NB4 (cell line): ENCODE results near the gene KCNQ1.

Experiments
- DNase-seq: peaks from one replicate; pipeline ENCODE4 v3.0.0; 2010; ENCODE audit warnings: low read depth
- H3K4me3 ChIP-seq: one replicate; pipeline ENCODE4 v1.5.1; 2011; ENCODE audit warnings: mild to moderate bottlenecking, low read depth, low read length, moderate library complexity
- CTCF ChIP-seq: IDR thresholded peaks from one replicate; pipeline ENCODE4 v1.5.1; 2012; ENCODE audit warnings: low read depth, low read length
- MAX ChIP-seq: IDR thresholded peaks from 2 replicates; pipeline ENCODE4 v1.6.1; 2011; ENCODE audit warnings: low read depth, low read length
- MYC ChIP-seq: IDR thresholded peaks from 2 replicates; pipeline ENCODE4 v1.6.1; 2011; ENCODE audit warnings: low read depth, low read length
- POLR2A ChIP-seq: IDR thresholded peaks from 2 replicates; pipeline ENCODE4 v1.6.1; 2011; ENCODE audit warnings: mild to moderate bottlenecking; ENCODE audit not compliant: insufficient read length; ENCODE audit errors: extremely low read depth

Gene KCNQ1

DNA sequence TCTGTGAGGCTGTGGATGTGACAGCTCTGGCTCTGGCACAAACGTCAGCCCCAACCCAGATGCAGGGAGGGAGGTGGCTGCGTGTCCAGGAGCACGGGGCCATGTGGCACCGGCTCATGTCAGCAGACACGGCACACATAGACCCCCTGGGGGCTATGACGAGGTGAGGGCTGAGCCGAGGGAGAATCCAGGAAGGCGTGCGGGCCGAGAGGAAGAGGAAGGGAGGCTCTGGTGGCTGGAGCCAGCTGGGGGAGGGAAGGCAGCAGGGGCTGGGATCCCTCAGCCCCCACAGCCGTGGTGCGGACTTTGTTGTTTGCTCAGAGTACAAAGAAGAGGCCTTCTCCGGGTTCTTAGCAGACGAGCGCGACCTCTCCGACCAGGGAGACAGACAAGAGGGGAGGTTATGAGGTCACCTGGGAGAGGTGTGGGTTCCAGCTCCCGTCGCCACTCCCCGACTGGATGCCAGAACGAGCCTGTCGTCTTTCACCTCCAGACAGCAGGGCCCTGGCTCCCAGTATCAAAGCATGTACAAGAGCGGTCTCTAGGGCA is 394.7 kb downstream of the KCNQ1 start:
- DNase-seq: no peak
- TF ChIP-seq POLR2A (no peak), CTCF (no peak), MAX (no peak), MYC (no peak)
- H3K4me3 ChIP-seq: no peak overlapping the region

DNA sequence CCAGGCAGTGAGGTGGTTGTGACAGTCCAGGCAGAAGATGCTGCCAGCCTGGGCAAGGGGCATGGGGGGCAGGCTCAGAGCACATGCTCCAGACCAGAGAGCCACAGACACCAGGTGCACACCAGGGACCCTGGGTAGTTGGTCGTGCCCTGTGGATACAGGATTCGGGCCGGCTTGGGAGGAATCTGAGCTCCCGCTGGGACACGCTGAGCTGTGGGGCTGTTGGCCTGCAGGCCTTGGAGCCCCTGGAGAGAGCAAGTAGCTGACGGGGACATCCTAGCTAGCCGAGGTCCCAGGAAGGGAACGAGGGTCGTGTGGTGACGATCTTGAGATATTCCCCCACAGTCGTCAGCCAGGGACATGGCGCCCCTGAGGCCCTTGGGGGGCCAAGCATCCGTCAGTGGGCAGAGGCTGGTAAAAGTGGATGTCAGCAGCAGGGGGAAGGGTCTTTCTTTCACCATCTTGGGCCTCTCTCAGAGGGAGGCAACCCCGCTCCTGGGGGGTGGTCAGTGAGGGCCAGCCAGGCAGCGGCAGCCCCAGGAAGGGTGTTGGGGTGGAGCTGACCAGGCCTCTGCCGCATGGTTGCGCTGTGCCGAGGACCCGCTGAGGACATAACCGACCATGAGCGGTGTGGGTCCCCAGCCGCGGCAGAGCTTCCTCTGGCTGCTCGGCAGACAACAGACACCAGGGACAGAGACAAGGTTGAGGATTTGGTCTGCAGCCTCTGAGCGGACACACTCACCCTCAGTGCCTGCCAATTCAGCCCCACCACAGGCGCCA is 396.8 kb downstream of the KCNQ1 start:
- DNase-seq: no peak
- TF ChIP-seq MAX (no peak), MYC (no peak), CTCF (no peak), POLR2A (no peak)
- H3K4me3 ChIP-seq: no peak overlapping the region

DNA sequence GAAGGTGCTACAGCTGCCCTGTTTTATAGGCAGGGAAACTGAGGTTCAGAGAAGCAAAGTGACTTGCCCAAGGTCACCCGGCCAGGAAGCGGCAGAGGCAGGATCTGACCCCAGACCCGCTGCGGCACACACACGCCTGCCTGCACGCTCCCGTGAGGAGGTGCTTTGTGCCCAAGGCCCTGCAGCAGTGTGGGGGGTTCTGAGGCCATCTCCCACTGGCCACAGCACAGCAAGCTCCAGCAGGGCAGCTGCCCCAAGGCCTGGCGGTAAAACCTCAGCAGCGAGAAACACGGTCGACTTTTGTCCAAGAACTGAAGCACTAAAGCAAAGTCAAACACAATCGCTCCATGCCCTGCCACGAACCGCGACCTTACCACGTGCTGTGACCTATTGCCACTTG is 398.1 kb downstream of the KCNQ1 start:
- TF ChIP-seq POLR2A: no peak
- TF ChIP-seq MAX: no peak
- no peak for TF ChIP-seq MYC
- no peak for TF ChIP-seq CTCF
- H3K4me3 ChIP-seq: no peak overlapping the region
- no peak for DNase-seq

DNA sequence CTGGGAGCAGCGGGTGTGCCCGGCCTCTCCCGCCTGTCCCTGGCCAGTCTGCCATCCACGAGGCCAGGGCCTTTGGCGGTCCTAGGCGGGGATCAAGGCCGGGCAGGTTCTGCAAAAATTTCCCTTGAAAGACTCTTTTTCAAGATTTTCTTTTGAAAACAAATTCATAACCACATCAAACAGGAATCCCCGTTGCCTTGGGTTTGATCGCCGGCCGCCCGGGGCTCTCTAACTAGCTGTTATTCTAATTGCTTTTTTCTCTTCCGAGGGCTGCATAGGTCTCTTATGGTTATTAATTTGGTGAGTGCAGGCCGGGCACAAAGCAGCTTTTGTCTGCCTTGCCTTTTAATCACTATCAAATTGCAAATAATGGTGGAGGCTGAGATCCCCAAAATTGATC is 398.7 kb downstream of the KCNQ1 start:
- DNase-seq: no peak
- TF ChIP-seq MYC: no peak
- TF ChIP-seq POLR2A: no peak
- TF ChIP-seq CTCF: no peak
- TF ChIP-seq MAX: no peak
- no peak overlapping the region for H3K4me3 ChIP-seq

- no peak for TF ChIP-seq MAX
- no peak for TF ChIP-seq MYC
- TF ChIP-seq CTCF: no peak
- no peak for TF ChIP-seq POLR2A
These were observed 399.5 kb downstream of the KCNQ1 start for GRCh38 chr11:2844116-2844842.

More at GRCh38 chr11:2844116-2844842, 399.5 kb downstream of the KCNQ1 start:
- no peak overlapping the region for H3K4me3 ChIP-seq
- DNase-seq: no peak
